HepG2 (cell line): ENCODE measurements around the gene HTRA1.

Experiments
- AKAP8 ChIP-seq: sonication (generic); formaldehyde crosslinking; IDR thresholded peaks from 2 replicates; pipeline ENCODE4 v1.5.1; 2020; ENCODE audit warnings: mild to moderate bottlenecking, missing genetic modification reagents
- CHD2 ChIP-seq: IDR thresholded peaks from 2 replicates; pipeline ENCODE4 v1.6.1; 2011; ENCODE audit warnings: low read depth, low read length, improper control_type of control experiment
- CTCF ChIP-seq: sonication (generic); formaldehyde crosslinking; IDR thresholded peaks from 2 replicates; pipeline ENCODE4 v1.5.0; 2020; ENCODE audit warnings: mild to moderate bottlenecking, missing genetic modification reagents, moderate library complexity
- FOXM1 ChIP-seq: sonication (generic); formaldehyde crosslinking; IDR thresholded peaks from 2 replicates; pipeline ENCODE4 v1.5.0; 2020; ENCODE audit warnings: missing genetic modification reagents
- GABPA ChIP-seq, 2 experiments: IDR thresholded peaks; 2 replicates each; pipeline ENCODE4 v1.6.1; 2011 to 2016; ENCODE audit warnings: low read depth in 2 of 2, low read length in 1 of 2, missing biosample characterization in 1 of 2, missing genetic modification characterization in 1 of 2
- GABPB1 ChIP-seq: IDR thresholded peaks from 2 replicates; pipeline ENCODE4 v1.6.1; 2016; ENCODE audit warnings: mild to moderate bottlenecking, missing genetic modification reagents, moderate library complexity, missing compliant biosample characterization
- NCOA1 ChIP-seq: sonication (generic); formaldehyde crosslinking; IDR thresholded peaks from 2 replicates; pipeline ENCODE4 v1.9.0; 2021; ENCODE audit warnings: missing genetic modification reagents
- RNF219 ChIP-seq: sonication (generic); formaldehyde crosslinking; IDR thresholded peaks from 2 replicates; pipeline ENCODE4 v1.5.0; 2020; ENCODE audit warnings: mild to moderate bottlenecking, missing genetic modification reagents
- SMC3 ChIP-seq: IDR thresholded peaks from 2 replicates; pipeline ENCODE4 v1.6.1; 2011; ENCODE audit warnings: low read length, improper control_type of control experiment
- TF ChIP-seq, protein P1 (sequence below): sonication (generic); formaldehyde crosslinking; IDR thresholded peaks from 2 replicates; pipeline ENCODE4 v1.4.0; 2020; ENCODE audit warnings: mild to moderate bottlenecking, missing genetic modification reagents

- TF ChIP-seq CHD2 (no peak), FOXM1 (CRISPR knock-in tag) (no peak), GABPA (IDR thresholded peaks at IDR 0.05; ENCODE audit: low read depth, low read length) (no peak), GABPA (CRISPR knock-in tag; IDR thresholded peaks at IDR 0.05; ENCODE audit: low read depth) (no peak), AKAP8 (CRISPR knock-in tag) (no peak), NCOA1 (CRISPR knock-in tag) (no peak), GABPB1 (CRISPR knock-in tag) (no peak), CTCF (no peak), RNF219 (CRISPR knock-in tag) (no peak), SMC3 (no peak)
- TF ChIP-seq, protein P1, sequence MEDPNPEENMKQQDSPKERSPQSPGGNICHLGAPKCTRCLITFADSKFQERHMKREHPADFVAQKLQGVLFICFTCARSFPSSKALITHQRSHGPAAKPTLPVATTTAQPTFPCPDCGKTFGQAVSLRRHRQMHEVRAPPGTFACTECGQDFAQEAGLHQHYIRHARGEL (CRISPR knock-in tag) = no peak
Observed at GRCh38 chr10:122478971-122479370, 17.6 kb downstream of the HTRA1 start.
